ENCODE results near the gene THOC2. TPM values are rescaled to one million over a fixed set of nuclear protein-coding genes. Genes with fewer than 3 reads are reported as not detected.

The THOC2 gene
- total and polyA plus RNA-seq, 2 experiments from 2014 or later: 47.8 to 53.4 TPM

GRCh38 chrX:123743312-123743711 lies 10.5 kb upstream of the THOC2 start:
- in situ Hi-C loops (cut with MboI): no loop called here
- 75 to 100% methylated on average over 1 of the region's 1 CpG for WGBS, 2 experiments (ENCODE audit: low coverage in 1 of 2, low lambda C conversion rate in 2 of 2, missing lambda C conversion rate in 2 of 2)
- no peaks in the 10 kb centered on the region for H3K4me1 ChIP-seq (ENCODE audit: insufficient read depth)

DNA sequence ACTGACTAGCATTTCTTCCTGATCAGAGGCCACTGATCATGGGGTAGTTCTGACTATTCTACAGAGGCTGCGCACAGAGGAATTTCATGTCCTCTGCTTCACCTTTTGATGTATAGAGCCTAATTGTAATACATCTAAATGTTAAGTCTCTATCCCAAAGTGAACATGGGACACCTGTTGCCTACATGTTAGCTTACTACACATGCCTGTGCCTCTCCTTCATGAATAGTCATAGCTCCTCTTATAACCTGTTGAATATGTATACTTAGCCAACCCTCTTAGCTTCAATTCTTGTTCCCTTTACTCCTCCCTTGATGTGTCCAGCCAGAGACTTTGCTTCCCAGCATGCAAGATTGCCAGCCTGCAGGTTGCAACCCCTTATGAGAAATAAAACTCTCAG lies 9.6 kb upstream of the THOC2 start:
- no peak overlapping the region for H3K4me2 ChIP-seq (ENCODE audit: unreplicated experiment)
- 92% methylated on average over 1 of the region's 1 CpG; no CpG with 5 or more reads in 1 of the 2 experiments for WGBS, 2 experiments (ENCODE audit: low coverage in 1 of 2, low lambda C conversion rate in 2 of 2, missing lambda C conversion rate in 2 of 2)
- no peaks in the 10 kb centered on the region for H3K27me3 ChIP-seq (replicated peaks; ENCODE audit: insufficient read depth)
- no peaks in the 10 kb centered on the region for H3K9me2 ChIP-seq (ENCODE audit: insufficient read depth)
- no peak overlapping the region for H3K9ac ChIP-seq
- no peaks in the 10 kb centered on the region for H3K79me2 ChIP-seq (ENCODE audit: insufficient read depth)
- DNase-seq: no peak
- TF ChIP-seq EZH2phosphoT487 (IDR thresholded peaks at IDR 0.05; ENCODE audit: insufficient read depth, low read depth) (no peak), EZH2 (IDR thresholded peaks at IDR 0.05; ENCODE audit: insufficient read depth, poor library complexity, severe bottlenecking) (no peak)
- H3K4me1 ChIP-seq (ENCODE audit: insufficient read depth): no peaks in the 10 kb centered on the region; the same call in 1 of the 2 replicates
- no peaks in the 10 kb centered on the region for H3K9me3 ChIP-seq (ENCODE audit: low read depth)
- H2AFZ ChIP-seq: no peak overlapping the region
- H4K20me1 ChIP-seq (ENCODE audit: insufficient read depth): no peaks in the 10 kb centered on the region
- no peaks in the 10 kb centered on the region for H3F3A ChIP-seq (ENCODE audit: insufficient read depth)
- H3K36me3 ChIP-seq (ENCODE audit: low read depth): no peaks in the 10 kb centered on the region
- in situ Hi-C loops (cut with MboI): no loop called here
- H3K4me3 ChIP-seq: no peak overlapping the region
- no peak overlapping the region for H3K27ac ChIP-seq

More at GRCh38 chrX:123743312-123743711, 10.5 kb upstream of the THOC2 start:
- TF ChIP-seq EZH2phosphoT487 (IDR thresholded peaks at IDR 0.05; ENCODE audit: insufficient read depth, low read depth) (no peak), EZH2 (IDR thresholded peaks at IDR 0.05; ENCODE audit: insufficient read depth, poor library complexity, severe bottlenecking) (no peak)
- no peak overlapping the region for H2AFZ ChIP-seq
- H3K27me3 ChIP-seq (replicated peaks; ENCODE audit: insufficient read depth): no peaks in the 10 kb centered on the region
- H3K27ac ChIP-seq: no peak overlapping the region
- no peak overlapping the region for H3K4me3 ChIP-seq
- no peaks in the 10 kb centered on the region for H3K36me3 ChIP-seq (ENCODE audit: low read depth)
- no peaks in the 10 kb centered on the region for H3K79me2 ChIP-seq (ENCODE audit: insufficient read depth)
- no peaks in the 10 kb centered on the region for H3F3A ChIP-seq (ENCODE audit: insufficient read depth)
- H3K9me3 ChIP-seq (ENCODE audit: low read depth): no peaks in the 10 kb centered on the region
- no peak overlapping the region for H3K4me2 ChIP-seq (ENCODE audit: unreplicated experiment)
- H3K9ac ChIP-seq: no peak overlapping the region
- no peaks in the 10 kb centered on the region for H4K20me1 ChIP-seq (ENCODE audit: insufficient read depth)
- no peaks in the 10 kb centered on the region for H3K9me2 ChIP-seq (ENCODE audit: insufficient read depth)
- DNase-seq: no peak

- no peaks in the 10 kb centered on the region for H3K79me2 ChIP-seq (ENCODE audit: insufficient read depth)
- in situ Hi-C loops (cut with MboI): no loop called here
- no peaks in the 10 kb centered on the region for H3K9me3 ChIP-seq (ENCODE audit: low read depth)
- 85 to 92% methylated on average over 3 of the region's 3 CpGs for WGBS, 2 experiments (ENCODE audit: low coverage in 1 of 2, low lambda C conversion rate in 2 of 2, missing lambda C conversion rate in 2 of 2)
- no peak for DNase-seq
- H3F3A ChIP-seq (ENCODE audit: insufficient read depth): no peaks in the 10 kb centered on the region
- no peak overlapping the region for H3K9ac ChIP-seq
- no peaks in the 10 kb centered on the region for H3K9me2 ChIP-seq (ENCODE audit: insufficient read depth)
- no peak overlapping the region for H3K4me3 ChIP-seq
- H3K4me2 ChIP-seq (ENCODE audit: unreplicated experiment): no peak overlapping the region
- H3K27me3 ChIP-seq (replicated peaks; ENCODE audit: insufficient read depth): no peaks in the 10 kb centered on the region
- peaks cover 11% of the 10 kb centered on the region for H3K4me1 ChIP-seq (ENCODE audit: insufficient read depth)
- H2AFZ ChIP-seq: no peak overlapping the region
- H4K20me1 ChIP-seq (ENCODE audit: insufficient read depth): no peaks in the 10 kb centered on the region
- no peak overlapping the region for H3K27ac ChIP-seq
- TF ChIP-seq EZH2phosphoT487 (IDR thresholded peaks at IDR 0.05; ENCODE audit: insufficient read depth, low read depth) (no peak), EZH2 (IDR thresholded peaks at IDR 0.05; ENCODE audit: insufficient read depth, poor library complexity, severe bottlenecking) (no peak)
- H3K36me3 ChIP-seq (ENCODE audit: low read depth): no peaks in the 10 kb centered on the region
Measured at GRCh38 chrX:123740536-123740935, 7.7 kb upstream of the THOC2 start.

DNA sequence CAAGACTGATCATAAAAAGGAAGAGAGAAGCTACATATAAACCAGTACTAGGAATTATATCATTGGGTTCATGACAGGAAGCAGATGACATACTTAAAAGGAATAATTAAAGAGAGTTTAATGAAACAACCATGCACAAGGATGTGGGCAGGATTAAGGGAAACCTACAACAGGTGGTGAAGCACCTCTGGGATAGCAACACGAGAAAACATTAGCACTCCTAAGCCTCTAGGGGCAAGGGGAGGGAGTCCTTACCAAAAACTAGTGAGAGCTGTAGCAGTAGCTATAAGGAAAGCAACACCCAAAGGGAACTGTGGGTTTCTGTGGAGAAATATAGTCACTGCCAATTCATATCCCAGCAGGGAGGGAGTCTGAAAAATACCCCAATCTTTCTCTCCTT lies 7.2 kb upstream of the THOC2 start:
- peaks cover 11% of the 10 kb centered on the region for H3K4me1 ChIP-seq (ENCODE audit: insufficient read depth)
- H3K4me3 ChIP-seq: no peak overlapping the region
- H3K9me2 ChIP-seq (ENCODE audit: insufficient read depth): no peaks in the 10 kb centered on the region
- no peaks in the 10 kb centered on the region for H3K9me3 ChIP-seq (ENCODE audit: low read depth)
- H3K4me2 ChIP-seq (ENCODE audit: unreplicated experiment): no peak overlapping the region
- in situ Hi-C loops (cut with MboI): no loop called here
- no peak for DNase-seq
- no peak for TF ChIP-seq EZH2phosphoT487 (IDR thresholded peaks at IDR 0.05; ENCODE audit: insufficient read depth, low read depth)
- no peak for TF ChIP-seq EZH2 (IDR thresholded peaks at IDR 0.05; ENCODE audit: insufficient read depth, poor library complexity, severe bottlenecking)
- no peaks in the 10 kb centered on the region for H3F3A ChIP-seq (ENCODE audit: insufficient read depth)
- no peaks in the 10 kb centered on the region for H3K79me2 ChIP-seq (ENCODE audit: insufficient read depth)
- no peaks in the 10 kb centered on the region for H3K27me3 ChIP-seq (replicated peaks; ENCODE audit: insufficient read depth)
- no peak overlapping the region for H3K27ac ChIP-seq
- H4K20me1 ChIP-seq (ENCODE audit: insufficient read depth): no peaks in the 10 kb centered on the region
- H3K36me3 ChIP-seq (ENCODE audit: low read depth): no peaks in the 10 kb centered on the region
- no peak overlapping the region for H3K9ac ChIP-seq
- WGBS, 2 experiments (ENCODE audit: low coverage in 1 of 2, low lambda C conversion rate in 2 of 2, missing lambda C conversion rate in 2 of 2): 17 to 25% methylated on average over 1 of the region's 1 CpG
- H2AFZ ChIP-seq: no peak overlapping the region

GRCh38 chrX:123739474-123739873 lies 6.6 kb upstream of the THOC2 start:
- in situ Hi-C loops (cut with MboI): no loop called here
- 65 to 67% methylated on average over 3 of the region's 3 CpGs for WGBS, 2 experiments (ENCODE audit: low coverage in 1 of 2, low lambda C conversion rate in 2 of 2, missing lambda C conversion rate in 2 of 2)
- H3K9me2 ChIP-seq (ENCODE audit: insufficient read depth): no peaks in the 10 kb centered on the region

More at GRCh38 chrX:123739474-123739873, 6.6 kb upstream of the THOC2 start:
- peaks cover 11% of the 10 kb centered on the region for H3K4me1 ChIP-seq (ENCODE audit: insufficient read depth)
- H3K27ac ChIP-seq: no peak overlapping the region
- no peaks in the 10 kb centered on the region for H3K36me3 ChIP-seq (ENCODE audit: low read depth)
- no peaks in the 10 kb centered on the region for H3K79me2 ChIP-seq (ENCODE audit: insufficient read depth)
- no peaks in the 10 kb centered on the region for H4K20me1 ChIP-seq (ENCODE audit: insufficient read depth)
- H3K9ac ChIP-seq: no peak overlapping the region
- H3K4me3 ChIP-seq: no peak overlapping the region
- H3K27me3 ChIP-seq (replicated peaks; ENCODE audit: insufficient read depth): no peaks in the 10 kb centered on the region
- no peaks in the 10 kb centered on the region for H3F3A ChIP-seq (ENCODE audit: insufficient read depth)
- no peak for DNase-seq
- H2AFZ ChIP-seq: no peak overlapping the region
- H3K4me2 ChIP-seq (ENCODE audit: unreplicated experiment): no peak overlapping the region
- no peaks in the 10 kb centered on the region for H3K9me3 ChIP-seq (ENCODE audit: low read depth)
- TF ChIP-seq EZH2 (IDR thresholded peaks at IDR 0.05; ENCODE audit: insufficient read depth, poor library complexity, severe bottlenecking) (no peak), EZH2phosphoT487 (IDR thresholded peaks at IDR 0.05; ENCODE audit: insufficient read depth, low read depth) (no peak)
